GM15510 (cell line): ENCODE results near the gene FAM53A.

Source experiments
- POLR2A ChIP-seq: IDR thresholded peaks from 3 replicates; pipeline ENCODE4 v1.6.1; 2011; ENCODE audit warnings: borderline replicate concordance; ENCODE audit not compliant: insufficient read length; ENCODE audit errors: extremely low read depth

The FAM53A gene

GRCh38 chr4:1683736-1684505 lies at the start of gene FAM53A:
Gene FAM53A (minus strand): TSS chr4:1684313. CDS start chr4:1668741, 15,572 bp downstream.
- peak; percentile 68 for TF ChIP-seq POLR2A

GRCh38 chr4:1732911-1733310 lies 48.8 kb upstream of the FAM53A start:
- TF ChIP-seq POLR2A: no peak

- no peak for TF ChIP-seq POLR2A
Measured at GRCh38 chr4:1731180-1731579, 47.1 kb upstream of the FAM53A start.

- no peak for TF ChIP-seq POLR2A
Measured at GRCh38 chr4:1730532-1731135, 46.5 kb upstream of the FAM53A start.

- no peak for TF ChIP-seq POLR2A
Measured at GRCh38 chr4:1728061-1728980, 44.2 kb upstream of the FAM53A start.

GRCh38 chr4:1727117-1728031 lies 43.3 kb upstream of the FAM53A start:
- no peak for TF ChIP-seq POLR2A

GRCh38 chr4:1726146-1726934 lies 42.2 kb upstream of the FAM53A start:
- TF ChIP-seq POLR2A: peak; percentile 11

- no peak for TF ChIP-seq POLR2A
Measured at GRCh38 chr4:1725521-1725920, 41.4 kb upstream of the FAM53A start.

GRCh38 chr4:1723131-1723801 lies 39.2 kb upstream of the FAM53A start:
- TF ChIP-seq POLR2A: no peak

GRCh38 chr4:1722551-1723118 lies 38.5 kb upstream of the FAM53A start:
- TF ChIP-seq POLR2A: no peak

GRCh38 chr4:1721666-1722550 lies 37.8 kb upstream of the FAM53A start:
- no peak for TF ChIP-seq POLR2A
